HepG2 (cell line): Measurements from ENCODE around the gene ANKAR. TPM values are rescaled to one million over a fixed set of nuclear protein-coding genes. Genes with fewer than 3 reads are reported as not detected.

Experiments used
- CC2D1A ChIP-seq: sonication (generic); formaldehyde crosslinking; IDR thresholded peaks from 2 replicates; pipeline ENCODE4 v1.8.1; 2023; ENCODE audit warnings: mild to moderate bottlenecking, missing genetic modification reagents
- FOSL2 ChIP-seq: sonication (generic); formaldehyde crosslinking; IDR thresholded peaks from 2 replicates; pipeline ENCODE4 v1.4.0; 2020; ENCODE audit warnings: missing genetic modification reagents
- FOXA1 ChIP-seq, 2 experiments: fragments of 450-650 bp in 1 of 2; sonication (generic) in 1 of 2; formaldehyde crosslinking in 1 of 2; IDR thresholded peaks; 2 replicates each; pipeline versions ENCODE4 v1.4.0 to v1.6.1; 2016 to 2020; ENCODE audit warnings: missing genetic modification reagents in 1 of 2
- GABPA ChIP-seq, 2 experiments: IDR thresholded peaks; 2 replicates each; pipeline ENCODE4 v1.6.1; 2011 to 2016; ENCODE audit warnings: low read depth in 2 of 2, low read length in 1 of 2, missing biosample characterization in 1 of 2, missing genetic modification characterization in 1 of 2
- GTF2F1 ChIP-seq: fragments of 150-350 bp; IDR thresholded peaks from 2 replicates; pipeline ENCODE4 v1.6.1; 2014; ENCODE audit warnings: low read length
- GZF1 ChIP-seq: sonication (generic); formaldehyde crosslinking; IDR thresholded peaks from 2 replicates; pipeline ENCODE4 v1.5.1; 2020; ENCODE audit warnings: mild to moderate bottlenecking, missing genetic modification reagents
- HOXA7 ChIP-seq: sonication (generic); formaldehyde crosslinking; IDR thresholded peaks from 2 replicates; pipeline ENCODE4 v1.8.1; 2022; ENCODE audit warnings: mild to moderate bottlenecking, missing genetic modification reagents, moderate library complexity
- JDP2 ChIP-seq: sonication (generic); formaldehyde crosslinking; IDR thresholded peaks from 2 replicates; pipeline ENCODE4 v1.8.1; 2022; ENCODE audit warnings: missing genetic modification reagents, borderline replicate concordance
- JUNB ChIP-seq: sonication (generic); formaldehyde crosslinking; IDR thresholded peaks from 2 replicates; pipeline ENCODE4 v1.8.0; 2022; ENCODE audit warnings: missing genetic modification reagents, mild to moderate bottlenecking, borderline replicate concordance
- MAFF ChIP-seq: IDR thresholded peaks from 2 replicates; pipeline ENCODE4 v1.6.1; 2011; ENCODE audit warnings: low read depth, low read length, improper control_type of control experiment
- SRY ChIP-seq: sonication (generic); formaldehyde crosslinking; IDR thresholded peaks from 2 replicates; pipeline ENCODE4 v1.8.0; 2022; ENCODE audit warnings: mild to moderate bottlenecking, missing genetic modification reagents
- TBX2 ChIP-seq: sonication (generic); formaldehyde crosslinking; IDR thresholded peaks from 2 replicates; pipeline ENCODE4 v1.5.0; 2020; ENCODE audit warnings: missing genetic modification reagents, mild to moderate bottlenecking, borderline replicate concordance
- THYN1 ChIP-seq: sonication (generic); formaldehyde crosslinking; IDR thresholded peaks from 2 replicates; pipeline ENCODE4 v1.8.1; 2023; ENCODE audit warnings: low read depth, mild to moderate bottlenecking, moderate library complexity, missing genetic modification reagents, borderline replicate concordance
- ZEB1 ChIP-seq: IDR thresholded peaks from 2 replicates; pipeline ENCODE4 v1.6.1; 2012; ENCODE audit warnings: mild to moderate bottlenecking, low read depth, inconsistent platforms; ENCODE audit not compliant: insufficient replicate concordance
- ZNF530 ChIP-seq: sonication (generic); formaldehyde crosslinking; IDR thresholded peaks from 2 replicates; pipeline ENCODE4 v1.5.0; 2020; ENCODE audit warnings: low read depth, mild to moderate bottlenecking, missing genetic modification reagents
- ZNF674 ChIP-seq: sonication (generic); formaldehyde crosslinking; IDR thresholded peaks from 2 replicates; pipeline ENCODE4 v1.5.0; 2020; ENCODE audit warnings: low read depth, mild to moderate bottlenecking, missing genetic modification reagents
- ZNF775 ChIP-seq: sonication (generic); formaldehyde crosslinking; IDR thresholded peaks from 2 replicates; pipeline ENCODE4 v1.4.0; 2020; ENCODE audit warnings: missing genetic modification reagents, mild to moderate bottlenecking, moderate library complexity, borderline replicate concordance
- ZNF782 ChIP-seq: sonication (generic); formaldehyde crosslinking; IDR thresholded peaks from 2 replicates; pipeline ENCODE4 v1.4.0; 2020; ENCODE audit warnings: missing genetic modification reagents, mild to moderate bottlenecking, borderline replicate concordance
- ZNF879 ChIP-seq: sonication (generic); formaldehyde crosslinking; IDR thresholded peaks from 2 replicates; pipeline ENCODE4 v1.8.1; 2023; ENCODE audit warnings: missing genetic modification reagents
- polyA plus RNA-seq, 8 experiments: library from polyadenylated mRNA; depleted of rRNA in 3 of 8; stranded (reverse) in 7 of 8; unstranded in 1 of 8; fragments of >200 nt; fragmentation: Illumina TruSeq in 4 of 8; extraction: Trizol in 4 of 8; gene quantifications; 2 replicates each; pipeline versions ENCODE4 v1.2.1 to v1.2.3, GENCODE V29; 2011 to 2016; ENCODE audit warnings: low read depth in 4 of 8, missing spikeins in 1 of 8, mixed read lengths in 1 of 8; ENCODE audit not compliant: insufficient read depth in 1 of 8
- total RNA-seq, 5 experiments: library from RNA; depleted of rRNA; stranded (reverse); fragments of >200 nt; fragmentation: Illumina TruSeq; extraction: Trizol; gene quantifications; 2 replicates each; pipeline ENCODE4 v1.2.3, GENCODE V29; 2016; ENCODE audit warnings: low read depth in 1 of 5
- TF ChIP-seq, protein P1 (sequence below): sonication (generic); formaldehyde crosslinking; IDR thresholded peaks from 2 replicates; pipeline ENCODE4 v1.4.0; 2020; ENCODE audit warnings: missing genetic modification reagents, borderline replicate concordance
- TF ChIP-seq, protein P2 (sequence below): sonication (generic); formaldehyde crosslinking; IDR thresholded peaks from 2 replicates; pipeline ENCODE4 v1.5.0; 2020; ENCODE audit warnings: mild to moderate bottlenecking, missing genetic modification reagents, moderate library complexity
- TF ChIP-seq, protein P3 (sequence below): sonication (generic); formaldehyde crosslinking; IDR thresholded peaks from 2 replicates; pipeline ENCODE4 v1.8.1; 2022; ENCODE audit warnings: low read depth, mild to moderate bottlenecking, missing genetic modification reagents

ANKAR gene
- total and polyA plus RNA-seq, 2 of the 13 experiments (the other 11 are each of a cell fraction or from before 2014, with no cell fraction given) = 3.6 to 5.0 TPM

DNA sequence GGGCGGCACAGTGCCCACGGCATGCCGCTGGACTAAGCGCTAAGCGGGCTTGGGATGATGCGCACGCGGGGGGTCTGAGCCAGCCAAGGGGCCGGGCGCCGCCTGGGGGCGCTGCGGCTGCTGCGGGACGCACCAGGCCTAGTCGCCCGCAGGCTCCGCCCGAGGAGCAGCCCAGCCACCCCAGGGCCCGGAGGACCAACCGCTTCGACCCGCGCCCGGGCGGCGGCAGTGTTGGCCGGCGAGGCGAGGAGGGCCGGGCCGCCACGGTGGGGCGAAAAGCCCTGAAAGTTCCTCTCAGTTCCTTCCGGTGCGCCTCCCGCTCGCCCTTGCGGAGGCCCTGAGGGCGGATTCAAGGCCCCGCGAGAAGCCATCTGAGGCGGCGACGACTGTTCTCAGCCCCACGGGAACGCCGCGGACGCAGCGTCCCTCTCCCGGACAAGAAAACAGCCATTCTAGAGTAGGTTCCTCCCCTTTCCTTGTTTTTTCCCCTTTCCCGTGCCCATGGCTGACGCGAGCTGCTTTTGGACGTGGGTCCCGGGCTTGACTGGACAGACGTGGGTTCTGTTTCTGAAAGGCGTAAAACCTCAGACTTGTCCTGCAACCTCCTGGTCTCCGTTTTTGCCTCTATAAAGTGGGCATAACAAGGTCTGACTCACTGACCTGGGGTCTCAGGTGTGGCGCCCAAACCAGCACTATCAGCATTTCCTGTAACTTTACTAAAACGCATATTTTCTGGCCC, at the start of gene ANKAR (continued):
- no peak for TF ChIP-seq FOXA1 (IDR thresholded peaks at IDR 0.05)
- TF ChIP-seq FOXA1 (CRISPR knock-in tag; IDR thresholded peaks at IDR 0.05) = peak; percentile 37; the same call in 1 of the 2 replicates
- no peak; the same call in 1 of the 2 replicates for TF ChIP-seq ZNF879 (CRISPR knock-in tag)
- no peak for TF ChIP-seq CC2D1A
- TF ChIP-seq THYN1 (CRISPR knock-in tag) = peak; percentile 95
- TF ChIP-seq FOSL2 (CRISPR knock-in tag) = peak; percentile 49
- TF ChIP-seq SRY (CRISPR knock-in tag) = no peak; the same call in 1 of the 2 replicates
- TF ChIP-seq JUNB (CRISPR knock-in tag) = no peak; the same call in 1 of the 2 replicates
- TF ChIP-seq JDP2 = 0 out of 2 replicates have a peak, but pooled peaks have one; percentile 64
- no peak for TF ChIP-seq ZNF530 (CRISPR knock-in tag)
- peak; percentile 95 for TF ChIP-seq TBX2
- TF ChIP-seq GABPA (IDR thresholded peaks at IDR 0.05; ENCODE audit: low read depth, low read length) = peak; percentile 59
- peak; percentile 71 for TF ChIP-seq GABPA (CRISPR knock-in tag; IDR thresholded peaks at IDR 0.05; ENCODE audit: low read depth)
- no peak for TF ChIP-seq GTF2F1
- peak; percentile 96 for TF ChIP-seq ZNF782
- TF ChIP-seq ZNF775 = no peak
- TF ChIP-seq, protein P1, sequence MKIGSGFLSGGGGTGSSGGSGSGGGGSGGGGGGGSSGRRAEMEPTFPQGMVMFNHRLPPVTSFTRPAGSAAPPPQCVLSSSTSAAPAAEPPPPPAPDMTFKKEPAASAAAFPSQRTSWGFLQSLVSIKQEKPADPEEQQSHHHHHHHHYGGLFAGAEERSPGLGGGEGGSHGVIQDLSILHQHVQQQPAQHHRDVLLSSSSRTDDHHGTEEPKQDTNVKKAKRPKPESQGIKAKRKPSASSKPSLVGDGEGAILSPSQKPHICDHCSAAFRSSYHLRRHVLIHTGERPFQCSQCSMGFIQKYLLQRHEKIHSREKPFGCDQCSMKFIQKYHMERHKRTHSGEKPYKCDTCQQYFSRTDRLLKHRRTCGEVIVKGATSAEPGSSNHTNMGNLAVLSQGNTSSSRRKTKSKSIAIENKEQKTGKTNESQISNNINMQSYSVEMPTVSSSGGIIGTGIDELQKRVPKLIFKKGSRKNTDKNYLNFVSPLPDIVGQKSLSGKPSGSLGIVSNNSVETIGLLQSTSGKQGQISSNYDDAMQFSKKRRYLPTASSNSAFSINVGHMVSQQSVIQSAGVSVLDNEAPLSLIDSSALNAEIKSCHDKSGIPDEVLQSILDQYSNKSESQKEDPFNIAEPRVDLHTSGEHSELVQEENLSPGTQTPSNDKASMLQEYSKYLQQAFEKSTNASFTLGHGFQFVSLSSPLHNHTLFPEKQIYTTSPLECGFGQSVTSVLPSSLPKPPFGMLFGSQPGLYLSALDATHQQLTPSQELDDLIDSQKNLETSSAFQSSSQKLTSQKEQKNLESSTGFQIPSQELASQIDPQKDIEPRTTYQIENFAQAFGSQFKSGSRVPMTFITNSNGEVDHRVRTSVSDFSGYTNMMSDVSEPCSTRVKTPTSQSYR (CRISPR knock-in tag) = peak; percentile 65; the same call in 1 of the 2 replicates
- peak; percentile 93; the same call in 1 of the 2 replicates for TF ChIP-seq ZNF674 (CRISPR knock-in tag)
- no peak for TF ChIP-seq HOXA7 (CRISPR knock-in tag)
- TF ChIP-seq, protein P2, sequence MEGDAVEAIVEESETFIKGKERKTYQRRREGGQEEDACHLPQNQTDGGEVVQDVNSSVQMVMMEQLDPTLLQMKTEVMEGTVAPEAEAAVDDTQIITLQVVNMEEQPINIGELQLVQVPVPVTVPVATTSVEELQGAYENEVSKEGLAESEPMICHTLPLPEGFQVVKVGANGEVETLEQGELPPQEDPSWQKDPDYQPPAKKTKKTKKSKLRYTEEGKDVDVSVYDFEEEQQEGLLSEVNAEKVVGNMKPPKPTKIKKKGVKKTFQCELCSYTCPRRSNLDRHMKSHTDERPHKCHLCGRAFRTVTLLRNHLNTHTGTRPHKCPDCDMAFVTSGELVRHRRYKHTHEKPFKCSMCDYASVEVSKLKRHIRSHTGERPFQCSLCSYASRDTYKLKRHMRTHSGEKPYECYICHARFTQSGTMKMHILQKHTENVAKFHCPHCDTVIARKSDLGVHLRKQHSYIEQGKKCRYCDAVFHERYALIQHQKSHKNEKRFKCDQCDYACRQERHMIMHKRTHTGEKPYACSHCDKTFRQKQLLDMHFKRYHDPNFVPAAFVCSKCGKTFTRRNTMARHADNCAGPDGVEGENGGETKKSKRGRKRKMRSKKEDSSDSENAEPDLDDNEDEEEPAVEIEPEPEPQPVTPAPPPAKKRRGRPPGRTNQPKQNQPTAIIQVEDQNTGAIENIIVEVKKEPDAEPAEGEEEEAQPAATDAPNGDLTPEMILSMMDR = peak; percentile 94
- TF ChIP-seq GZF1 (CRISPR knock-in tag) = peak; percentile 85; the same call in 1 of the 2 replicates
- peak; percentile 67 for TF ChIP-seq ZEB1
- TF ChIP-seq MAFF = peak; percentile 78
- TF ChIP-seq, protein P3, sequence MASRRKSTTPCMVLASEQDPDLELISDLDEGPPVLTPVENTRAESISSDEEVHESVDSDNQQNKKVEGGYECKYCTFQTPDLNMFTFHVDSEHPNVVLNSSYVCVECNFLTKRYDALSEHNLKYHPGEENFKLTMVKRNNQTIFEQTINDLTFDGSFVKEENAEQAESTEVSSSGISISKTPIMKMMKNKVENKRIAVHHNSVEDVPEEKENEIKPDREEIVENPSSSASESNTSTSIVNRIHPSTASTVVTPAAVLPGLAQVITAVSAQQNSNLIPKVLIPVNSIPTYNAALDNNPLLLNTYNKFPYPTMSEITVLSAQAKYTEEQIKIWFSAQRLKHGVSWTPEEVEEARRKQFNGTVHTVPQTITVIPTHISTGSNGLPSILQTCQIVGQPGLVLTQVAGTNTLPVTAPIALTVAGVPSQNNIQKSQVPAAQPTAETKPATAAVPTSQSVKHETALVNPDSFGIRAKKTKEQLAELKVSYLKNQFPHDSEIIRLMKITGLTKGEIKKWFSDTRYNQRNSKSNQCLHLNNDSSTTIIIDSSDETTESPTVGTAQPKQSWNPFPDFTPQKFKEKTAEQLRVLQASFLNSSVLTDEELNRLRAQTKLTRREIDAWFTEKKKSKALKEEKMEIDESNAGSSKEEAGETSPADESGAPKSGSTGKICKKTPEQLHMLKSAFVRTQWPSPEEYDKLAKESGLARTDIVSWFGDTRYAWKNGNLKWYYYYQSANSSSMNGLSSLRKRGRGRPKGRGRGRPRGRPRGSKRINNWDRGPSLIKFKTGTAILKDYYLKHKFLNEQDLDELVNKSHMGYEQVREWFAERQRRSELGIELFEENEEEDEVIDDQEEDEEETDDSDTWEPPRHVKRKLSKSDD (CRISPR knock-in tag) = peak; percentile 93; the same call in 1 of the 2 replicates
